Adrenal gland (tissue), 12 donors: ENCODE results near the gene RPS6KA2. TPM values are rescaled to one million over a fixed set of nuclear protein-coding genes. Genes with fewer than 3 reads are reported as not detected.
A peak's percentile ranks its signal among the peaks of the same experiment; 100 is the strongest.

Experiments used
- DNase-seq, 7 donors: peaks; one replicate each; pipeline ENCODE4 v3.0.0-alpha.2; 2019 to 2020
- H3K27ac ChIP-seq, 5 donors: fragments of 200-600 bp; sonication (generic) in 4 of 5; 1 replicate in 3 of 5; 2 replicates in 2 of 5; pipeline versions ENCODE4 v1.5.1 to v1.8.0; 2016 to 2020; ENCODE audit warnings: mild to moderate bottlenecking in 1 of 5
- H3K27me3 ChIP-seq: fragments of 200-600 bp; 2 replicates; pipeline ENCODE4 v1.8.0; 2021
- H3K36me3 ChIP-seq, 2 donors: fragments of 200-600 bp; replicated peaks in 1 of 2; 1 replicate in 1 of 2; 2 replicates in 1 of 2; pipeline versions ENCODE4 v1.5.1 to v1.8.0; 2018 to 2022
- H3K4me1 ChIP-seq, 2 donors: fragments of 200-600 bp; replicated peaks in 1 of 2; 1 replicate in 1 of 2; 2 replicates in 1 of 2; pipeline versions ENCODE4 v1.5.1 to v1.8.0; 2018 to 2021
- H3K4me3 ChIP-seq, 4 donors: fragments of 200-600 bp; sonication (generic) in 3 of 4; one replicate each; pipeline ENCODE4 v1.5.1; 2016 to 2018
- H3K9me3 ChIP-seq, 3 donors: fragments of 200-600 bp; sonication (generic) in 1 of 3; replicated peaks in 1 of 3; 1 replicate in 2 of 3; 2 replicates in 1 of 3; pipeline versions ENCODE4 v1.5.1 to v1.8.0; 2016 to 2021
- CTCF ChIP-seq, 6 experiments: fragments of 450-650 bp in 4 of 6; fragments of 200-600 bp in 2 of 6; sonication (generic) in 1 of 6; IDR thresholded peaks; 1 replicate in 5 of 6; 2 replicates in 1 of 6; pipeline versions ENCODE4 v1.5.1 to v1.8.0; 2016 to 2021; ENCODE audit warnings: antibody characterized with exemption in 6 of 6, mild to moderate bottlenecking in 2 of 6, moderate library complexity in 1 of 6
- POLR2A ChIP-seq, 2 donors: fragments of 450-650 bp; IDR thresholded peaks; one replicate each; pipeline ENCODE4 v1.6.1; 2017; ENCODE audit warnings: antibody characterized with exemption in 2 of 2, mild to moderate bottlenecking in 2 of 2, moderate library complexity in 1 of 2
- WGBS, 4 donors: extraction: QIAGEN DNeasy Blood & Tissue Kit in 2 of 4; methylation state at CpG; one replicate each; pipeline versions ENCODE4 v1.1.5 to v1.1.7; 2013 to 2017; 5-methylcytosine and 5-hydroxymethylcytosine counted together
- intact Hi-C, 2 donors: fragments of 100-400 bp; cut with DNase I; formaldehyde crosslinking; loops; one replicate each; pipeline versions ENCODE4 v1.14.1 to v1.15.0; 2022 to 2023
- polyA plus RNA-seq, 3 donors: library from polyadenylated mRNA; stranded (reverse); fragments of 200-250 nt in 2 of 3; fragments of 350-450 nt in 1 of 3; fragmentation: Illumina TruSeq in 1 of 3; extraction: RNeasy Lipid Tissue Mini Kit (QIAGEN cat#74804) in 1 of 3; gene quantifications; one replicate each; pipeline ENCODE4 v1.2.3, GENCODE V29; 2013 to 2014
- total RNA-seq, 9 donors: library from RNA; depleted of rRNA in 4 of 9; stranded (reverse); fragments of >200 nt in 4 of 9; fragments of 120-200 nt in 1 of 9; fragmentation: NEBNext Ultra II Directional in 1 of 9; extraction: Animal tissue kit (Norgen Biotek cat#: 25700) in 1 of 9; gene quantifications; one replicate each; pipeline versions ENCODE4 v1.1.0 to v1.2.4, GENCODE V29; 2013 to 2023
- donor health status: healthy with polysubstance abuse.
- donor health status: Bipolar disorder and iron deficiency.
- donor health status: DM: yes; HTN: yes; CAD: no.
- donor health status: DM: no; HTN: no; CAD: no.
- donor health status: DM: no; HTN: no; CAD: no.
- donor health status: DM: yes; HTN: yes; CAD: no.

Gene RPS6KA2
- total and polyA plus RNA-seq, 12 donors, result 7.0 to 40.4 (median 26.2) TPM

- intact Hi-C loops, result no loop called here
- H3K27me3 ChIP-seq, result no peaks in the 10 kb centered on the region
- no peaks in the 10 kb centered on the region for H3K9me3 ChIP-seq
- DNase-seq, result peak in 4 of 7 donors; percentile 34 to 69 (median 50)
- WGBS, 4 donors, result 52 to 66% (median 59%) methylated on average over 3 of the region's 3 CpGs
- H3K4me1 ChIP-seq, result no peaks in the 10 kb centered on the region
- H3K4me3 ChIP-seq, result no peak overlapping the region
- no peaks in the 10 kb centered on the region for H3K36me3 ChIP-seq
- peak overlapping the region in 1 of 5 donors; percentile 7 for H3K27ac ChIP-seq
- TF ChIP-seq CTCF (IDR thresholded peaks at IDR 0.05) (no peak), POLR2A (IDR thresholded peaks at IDR 0.05) (no peak)
Observed at GRCh38 chr6:166642646-166643045, 15.6 kb upstream of the RPS6KA2 start.

- Histone ChIP-seq H3K27me3 (no peaks in the 10 kb centered on the region), H3K4me3 (no peak overlapping the region), H3K27ac (no peak overlapping the region), H3K9me3 (no peaks in the 10 kb centered on the region), H3K36me3 (no peaks in the 10 kb centered on the region), H3K4me1 (peaks cover 15 to 16% of the 10 kb centered on the region in 2 donors)
- 39 to 47% (median 44%) methylated on average over 19 of the region's 19 CpGs for WGBS, 4 donors
- no peak for TF ChIP-seq CTCF (IDR thresholded peaks at IDR 0.05)
- TF ChIP-seq POLR2A (IDR thresholded peaks at IDR 0.05), result no peak
- intact Hi-C loops, result no loop called here
- no peak for DNase-seq
Observed at GRCh38 chr6:166640342-166641043, 13.4 kb upstream of the RPS6KA2 start.

GRCh38 chr6:166639921-166640320 is 12.9 kb upstream of the RPS6KA2 start:
- intact Hi-C loops, result no loop called here
- TF ChIP-seq POLR2A (IDR thresholded peaks at IDR 0.05), result no peak
- TF ChIP-seq CTCF (IDR thresholded peaks at IDR 0.05), result no peak
- no peak overlapping the region for H3K27ac ChIP-seq
- no peaks in the 10 kb centered on the region for H3K36me3 ChIP-seq
- WGBS, 4 donors, result 81 to 90% (median 85%) methylated on average over 6 of the region's 6 CpGs
- H3K9me3 ChIP-seq, result no peaks in the 10 kb centered on the region
- no peak for DNase-seq
- H3K4me1 ChIP-seq, result peaks cover 15 to 16% of the 10 kb centered on the region in 2 donors
- H3K4me3 ChIP-seq, result no peak overlapping the region
- no peaks in the 10 kb centered on the region for H3K27me3 ChIP-seq

GRCh38 chr6:166638573-166638964 is 11.5 kb upstream of the RPS6KA2 start:
- Histone ChIP-seq H3K36me3 (no peaks in the 10 kb centered on the region), H3K27me3 (no peaks in the 10 kb centered on the region), H3K4me3 (no peak overlapping the region), H3K4me1 (peaks cover 15 to 17% of the 10 kb centered on the region in 2 donors), H3K27ac (no peak overlapping the region), H3K9me3 (no peaks in the 10 kb centered on the region)
- DNase-seq, result peak in 1 of 7 donors; percentile 12
- intact Hi-C loops, result no loop called here
- no peak for TF ChIP-seq POLR2A (IDR thresholded peaks at IDR 0.05)
- TF ChIP-seq CTCF (IDR thresholded peaks at IDR 0.05), result no peak
- 78 to 87% (median 86%) methylated on average over 7 of the region's 7 CpGs for WGBS, 4 donors
